Kidney (tissue), 14 donors: ENCODE data around the gene SH3BP5L. TPM values are rescaled to one million over a fixed set of nuclear protein-coding genes. Genes with fewer than 3 reads are reported as not detected.

Experiments used
- DNase-seq, 5 donors: peaks; one replicate each; pipeline ENCODE4 v3.0.0-alpha.2; 2013 to 2020
- FAIRE-seq: peaks from 2 replicates; lab custom pipeline; 2012; peaks lifted over from hg19 to GRCh38; lab: Jason Lieb, UNC
- H3K27ac ChIP-seq, 2 donors: one replicate each; pipeline ENCODE4 v1.7.0; 2013; ENCODE audit warnings: low read depth in 2 of 2, low read length in 2 of 2, inconsistent platforms in 1 of 2
- H3K27me3 ChIP-seq: one replicate; pipeline ENCODE4 v1.7.1; 2013; ENCODE audit warnings: low read length, inconsistent platforms; ENCODE audit not compliant: control insufficient read depth, insufficient read depth
- H3K36me3 ChIP-seq, 3 donors: one replicate each; pipeline versions ENCODE4 v1.7.0 to v1.7.1; 2013; ENCODE audit warnings: low read length in 3 of 3, control low read depth in 1 of 3, inconsistent platforms in 1 of 3; ENCODE audit not compliant: insufficient read depth in 3 of 3, control insufficient read depth in 2 of 3
- H3K4me1 ChIP-seq, 3 donors: one replicate each; pipeline versions ENCODE4 v1.7.0 to v1.7.1; 2013; ENCODE audit warnings: low read length in 3 of 3, inconsistent platforms in 1 of 3, low read depth in 1 of 3; ENCODE audit not compliant: control insufficient read depth in 2 of 3, insufficient read depth in 2 of 3
- H3K4me3 ChIP-seq, 3 donors: one replicate each; pipeline versions ENCODE4 v1.7.0 to v1.8.1; 2013; ENCODE audit warnings: low read length in 3 of 3, control low read depth in 1 of 3, inconsistent platforms in 1 of 3
- H3K9ac ChIP-seq, 3 donors: one replicate each; pipeline versions ENCODE4 v1.7.0 to v1.7.1; 2013; ENCODE audit warnings: low read length in 3 of 3, control low read depth in 1 of 3, inconsistent platforms in 1 of 3
- H3K9me3 ChIP-seq, 3 donors: one replicate each; pipeline versions ENCODE4 v1.7.0 to v1.7.1; 2013; ENCODE audit warnings: low read length in 3 of 3, control low read depth in 1 of 3, inconsistent platforms in 1 of 3; ENCODE audit not compliant: control insufficient read depth in 2 of 3, insufficient read depth in 1 of 3
- CTCF ChIP-seq: IDR thresholded peaks from 3 replicates; pipeline ENCODE4 v1.5.1; 2012; ENCODE audit warnings: mild to moderate bottlenecking, moderate library complexity, borderline replicate concordance; ENCODE audit not compliant: insufficient read depth; ENCODE audit errors: extremely low read depth
- intact Hi-C: fragments of 100-400 bp; cut with DNase I; formaldehyde crosslinking; loops from one replicate; pipeline ENCODE4 v1.11.1; 2022
- polyA plus RNA-seq: library from polyadenylated mRNA; stranded (reverse); fragments of 350-450 nt; fragmentation: Illumina TruSeq; extraction: RNeasy Lipid Tissue Mini Kit (QIAGEN cat#74804); gene quantifications from one replicate; pipeline ENCODE4 v1.2.3, GENCODE V29; 2014; ENCODE audit warnings: low read depth, low replicate concordance; ENCODE audit not compliant: insufficient read depth
- total RNA-seq: library from RNA; stranded (reverse); fragmentation: NEBNext Ultra II Directional; extraction: Animal tissue kit (Norgen Biotek cat#: 25700); gene quantifications from one replicate; pipeline ENCODE4 v1.2.1, GENCODE V29; 2021
- donor health status: control.
- donor health status: control.
- donor health status: control.
- donor health status: control.
- donor health status: control.
- donor health status: DM: yes; HTN: yes; CAD: no.
- donor health status: Normal renal cell carcinoma (clear cell type).

The SH3BP5L gene
- total and polyA plus RNA-seq, 2 donors from 2014 or later = 16.6 to 24.9 TPM

DNA sequence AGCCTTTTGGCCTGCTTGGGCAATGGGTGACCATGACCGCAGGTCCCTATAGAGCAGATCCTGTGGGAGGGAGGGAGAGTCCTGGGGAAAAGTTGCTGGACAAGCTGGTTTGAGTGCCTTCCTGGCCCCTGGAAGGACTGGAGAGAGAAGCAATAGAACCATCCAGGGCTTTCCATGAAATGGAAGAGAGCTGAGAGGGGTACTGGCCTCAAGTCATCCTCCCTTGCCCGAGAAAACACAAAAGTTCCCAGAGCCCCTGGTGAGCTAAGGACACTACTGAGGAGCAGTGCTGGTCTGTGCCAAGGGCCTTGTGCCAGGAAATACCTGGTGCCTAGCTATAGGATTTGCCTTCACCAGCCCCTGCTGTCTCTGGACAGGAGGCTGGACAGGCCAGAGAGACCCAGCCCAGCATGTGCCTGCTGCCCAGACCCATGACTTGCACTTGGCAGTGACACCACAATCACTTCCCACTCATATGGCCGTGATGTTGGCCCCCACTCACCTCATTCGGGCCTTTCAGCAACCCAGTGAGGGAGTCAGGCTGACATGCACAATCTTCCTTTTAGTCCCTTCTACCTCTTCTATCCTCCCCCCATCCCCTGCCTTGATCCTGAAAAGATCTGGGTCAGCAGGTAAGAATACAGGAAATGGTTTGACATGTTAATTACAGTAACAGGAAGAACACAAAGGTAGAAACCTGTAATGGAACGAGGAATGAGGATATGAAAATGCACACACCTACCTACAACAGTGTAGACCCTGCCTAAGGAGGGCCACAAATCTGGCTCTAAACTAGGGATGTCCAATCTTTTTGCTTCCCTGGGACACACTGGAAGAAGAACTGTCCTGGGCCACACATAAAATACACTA is 7.0 kb downstream of the SH3BP5L start:
- no peak overlapping the region for H3K9ac ChIP-seq
- H3K4me3 ChIP-seq = no peak overlapping the region
- intact Hi-C loops = no loop called here
- no peaks in the 10 kb centered on the region for H3K9me3 ChIP-seq
- H3K36me3 ChIP-seq = peaks cover 3 to 29% (median 23%) of the 10 kb centered on the region in 3 donors
- DNase-seq (no peak), FAIRE-seq (no peak)
- no peaks in the 10 kb centered on the region for H3K27me3 ChIP-seq
- H3K27ac ChIP-seq = no peak overlapping the region
- no peak for TF ChIP-seq CTCF
- H3K4me1 ChIP-seq = peaks cover 2 to 28% (median 18%) of the 10 kb centered on the region in 3 donors

DNA sequence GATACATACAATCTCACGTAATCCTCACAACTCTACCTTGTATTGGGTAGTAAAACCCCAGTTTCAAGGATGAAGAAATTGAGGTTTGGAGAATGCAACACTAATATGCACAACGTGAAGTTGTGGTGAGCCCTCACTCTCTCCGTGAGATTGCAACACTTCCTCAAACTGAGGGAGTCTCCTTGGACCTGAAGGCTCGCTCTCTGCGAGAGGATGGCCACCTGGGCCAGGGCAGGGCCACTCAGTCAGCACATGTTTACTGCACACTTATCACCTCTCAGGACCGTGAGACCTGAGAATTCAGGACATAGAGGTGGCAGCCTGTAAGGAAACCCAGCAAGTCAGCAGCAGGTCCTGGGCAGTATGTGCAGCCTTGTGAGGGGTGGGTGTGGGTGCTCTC is 8.7 kb downstream of the SH3BP5L start:
- no peak overlapping the region for H3K27ac ChIP-seq
- TF ChIP-seq CTCF = no peak
- peaks cover 3 to 35% (median 34%) of the 10 kb centered on the region in 3 donors for H3K36me3 ChIP-seq
- H3K9me3 ChIP-seq = no peaks in the 10 kb centered on the region
- FAIRE-seq = no peak
- intact Hi-C loops = no loop called here
- H3K4me1 ChIP-seq = peaks cover 2 to 13% (median 12%) of the 10 kb centered on the region in 3 donors
- no peaks in the 10 kb centered on the region for H3K27me3 ChIP-seq
- no peak overlapping the region for H3K9ac ChIP-seq
- no peak overlapping the region for H3K4me3 ChIP-seq
- DNase-seq = no peak

DNA sequence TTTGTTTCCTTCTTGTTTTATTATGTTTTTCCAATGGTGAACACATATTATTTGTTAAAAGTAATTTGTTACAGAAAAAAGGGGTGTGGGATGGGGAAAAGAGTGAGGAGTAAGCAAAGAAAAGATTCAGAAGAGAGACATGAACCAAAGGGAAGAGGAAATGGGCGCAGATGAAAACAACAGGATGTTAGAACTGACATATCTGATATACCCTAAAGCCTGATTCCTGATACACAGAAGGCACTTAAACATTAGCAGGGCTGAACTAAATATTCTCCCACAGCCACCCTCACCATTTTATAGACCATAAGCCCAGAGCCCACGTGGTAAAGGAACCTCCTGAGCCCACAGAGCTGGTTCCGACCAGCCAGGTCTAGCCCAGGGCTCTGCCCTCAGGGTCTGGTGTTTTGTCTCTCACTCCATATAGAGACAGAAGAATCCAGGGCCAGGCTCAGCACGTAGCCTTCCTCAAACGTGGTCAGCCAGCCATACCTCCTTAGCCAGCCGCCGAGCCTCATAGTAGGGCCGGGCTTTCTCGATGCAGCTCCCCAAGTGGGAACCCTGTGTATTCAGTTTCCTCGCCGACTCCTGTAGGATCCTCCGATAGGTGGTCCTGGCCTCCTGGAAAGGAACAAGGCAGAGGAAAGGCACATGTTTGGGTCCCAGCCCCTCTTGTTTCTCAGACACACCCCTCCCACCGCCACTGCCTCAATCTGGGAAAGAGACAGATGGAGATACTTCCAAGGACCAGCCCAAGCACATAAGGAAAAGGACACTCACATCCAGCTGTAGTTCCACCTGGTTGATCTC is 9.5 kb downstream of the SH3BP5L start:
- FAIRE-seq (no peak), DNase-seq (no peak)
- intact Hi-C loops = no loop called here
- H3K4me1 ChIP-seq = peaks cover 0 to 7% (median 7%) of the 10 kb centered on the region in 3 donors
- H3K9ac ChIP-seq = no peak overlapping the region
- H3K9me3 ChIP-seq = no peaks in the 10 kb centered on the region
- H3K36me3 ChIP-seq = peaks cover 3 to 35% (median 32%) of the 10 kb centered on the region in 3 donors
- no peak overlapping the region for H3K4me3 ChIP-seq
- no peak overlapping the region for H3K27ac ChIP-seq
- H3K27me3 ChIP-seq = no peaks in the 10 kb centered on the region
- TF ChIP-seq CTCF = no peak
